ENCODE data around the gene NUMBL. TPM values are rescaled to one million over a fixed set of nuclear protein-coding genes. Genes with fewer than 3 reads are reported as not detected.

NUMBL gene
- total RNA-seq, 4 donors from 2014 or later: 203 to 284 (median 251) TPM

DNA sequence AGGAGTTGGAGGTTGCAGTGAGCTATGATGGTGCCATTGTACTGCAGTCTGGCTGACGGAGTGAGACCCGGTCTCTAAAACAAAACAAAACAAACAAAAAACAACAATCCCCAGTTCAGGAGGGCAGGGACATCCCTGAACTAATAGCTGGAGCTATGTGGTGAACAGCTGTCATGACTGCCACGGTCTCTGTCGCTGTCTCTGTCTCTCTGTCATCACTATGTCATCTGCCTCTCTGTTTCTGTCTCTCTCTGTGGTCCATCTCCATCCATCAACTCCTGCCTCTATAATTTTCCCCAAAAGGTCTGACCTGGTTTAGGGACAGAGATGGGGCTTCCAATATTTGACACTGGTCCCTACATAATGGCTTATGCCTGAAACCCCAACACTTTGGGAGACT is 33.9 kb upstream of the NUMBL start:
- H3K27me3 ChIP-seq: no peaks in the 10 kb centered on the region
- peaks cover 0 to 3% (median 0%) of the 10 kb centered on the region in 4 donors for H3K9me3 ChIP-seq
- peak overlapping the region in 2 of 4 donors; percentile 52 to 77 for H3K27ac ChIP-seq
- peaks cover 3 to 67% (median 32%) of the 10 kb centered on the region in 3 donors for H3K36me3 ChIP-seq
- no peak for DNase-seq (ENCODE audit: low spot score in 2 of 2)
- H3K4me1 ChIP-seq: peaks cover 0 to 64% (median 40%) of the 10 kb centered on the region in 4 donors
- no peak overlapping the region for H3K4me3 ChIP-seq
- TF ChIP-seq EP300 (IDR thresholded peaks at IDR 0.05): no peak
- no peak for TF ChIP-seq POLR2A (IDR thresholded peaks at IDR 0.05)
- TF ChIP-seq, protein P1, sequence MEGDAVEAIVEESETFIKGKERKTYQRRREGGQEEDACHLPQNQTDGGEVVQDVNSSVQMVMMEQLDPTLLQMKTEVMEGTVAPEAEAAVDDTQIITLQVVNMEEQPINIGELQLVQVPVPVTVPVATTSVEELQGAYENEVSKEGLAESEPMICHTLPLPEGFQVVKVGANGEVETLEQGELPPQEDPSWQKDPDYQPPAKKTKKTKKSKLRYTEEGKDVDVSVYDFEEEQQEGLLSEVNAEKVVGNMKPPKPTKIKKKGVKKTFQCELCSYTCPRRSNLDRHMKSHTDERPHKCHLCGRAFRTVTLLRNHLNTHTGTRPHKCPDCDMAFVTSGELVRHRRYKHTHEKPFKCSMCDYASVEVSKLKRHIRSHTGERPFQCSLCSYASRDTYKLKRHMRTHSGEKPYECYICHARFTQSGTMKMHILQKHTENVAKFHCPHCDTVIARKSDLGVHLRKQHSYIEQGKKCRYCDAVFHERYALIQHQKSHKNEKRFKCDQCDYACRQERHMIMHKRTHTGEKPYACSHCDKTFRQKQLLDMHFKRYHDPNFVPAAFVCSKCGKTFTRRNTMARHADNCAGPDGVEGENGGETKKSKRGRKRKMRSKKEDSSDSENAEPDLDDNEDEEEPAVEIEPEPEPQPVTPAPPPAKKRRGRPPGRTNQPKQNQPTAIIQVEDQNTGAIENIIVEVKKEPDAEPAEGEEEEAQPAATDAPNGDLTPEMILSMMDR (IDR thresholded peaks at IDR 0.05): no peak
- 80 to 91% methylated on average over 4 of the region's 4 CpGs for WGBS, 2 donors

DNA sequence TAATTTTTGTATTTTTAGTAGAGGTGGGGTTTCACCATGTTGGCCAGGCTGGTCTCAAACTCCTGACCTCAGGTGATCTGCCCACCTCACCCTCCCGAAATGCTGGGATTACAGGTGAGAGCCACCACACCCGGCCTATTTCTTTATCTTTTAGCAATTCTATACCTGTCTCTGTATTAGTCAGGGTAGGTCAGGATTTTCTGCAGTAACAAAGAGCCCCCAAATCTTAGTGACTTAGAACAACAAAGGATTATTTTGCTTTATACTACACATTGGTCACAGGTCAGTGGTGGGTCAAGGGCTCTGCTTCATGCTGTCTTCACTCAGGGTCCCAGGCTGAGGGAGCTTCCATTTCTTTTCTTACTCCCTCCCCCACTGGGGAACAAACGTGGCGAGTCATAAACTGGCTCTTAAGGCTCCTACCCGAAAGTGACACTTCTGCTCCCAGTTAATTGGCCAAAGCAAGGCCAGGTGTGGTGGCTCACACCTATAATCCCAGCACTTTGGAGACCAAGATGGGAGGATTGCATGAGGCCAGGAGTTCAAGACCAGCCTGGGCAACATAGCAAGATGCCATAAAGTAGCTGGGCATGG is 33.3 kb upstream of the NUMBL start:
- TF ChIP-seq EP300 (IDR thresholded peaks at IDR 0.05) (no peak), POLR2A (IDR thresholded peaks at IDR 0.05) (no peak)
- TF ChIP-seq, protein P1 (IDR thresholded peaks at IDR 0.05): no peak
- peaks cover 3 to 62% (median 27%) of the 10 kb centered on the region in 3 donors for H3K36me3 ChIP-seq
- no peaks in the 10 kb centered on the region for H3K27me3 ChIP-seq
- no peak for DNase-seq (ENCODE audit: low spot score in 2 of 2)
- WGBS, 2 donors: 84 to 93% methylated on average over 5 of the region's 5 CpGs
- peaks cover 0 to 3% (median 0%) of the 10 kb centered on the region in 4 donors for H3K9me3 ChIP-seq
- H3K4me3 ChIP-seq: no peak overlapping the region
- peak overlapping the region in 2 of 4 donors; percentile 1 to 77 for H3K27ac ChIP-seq
- H3K4me1 ChIP-seq: peaks cover 0 to 64% (median 40%) of the 10 kb centered on the region in 4 donors

DNA sequence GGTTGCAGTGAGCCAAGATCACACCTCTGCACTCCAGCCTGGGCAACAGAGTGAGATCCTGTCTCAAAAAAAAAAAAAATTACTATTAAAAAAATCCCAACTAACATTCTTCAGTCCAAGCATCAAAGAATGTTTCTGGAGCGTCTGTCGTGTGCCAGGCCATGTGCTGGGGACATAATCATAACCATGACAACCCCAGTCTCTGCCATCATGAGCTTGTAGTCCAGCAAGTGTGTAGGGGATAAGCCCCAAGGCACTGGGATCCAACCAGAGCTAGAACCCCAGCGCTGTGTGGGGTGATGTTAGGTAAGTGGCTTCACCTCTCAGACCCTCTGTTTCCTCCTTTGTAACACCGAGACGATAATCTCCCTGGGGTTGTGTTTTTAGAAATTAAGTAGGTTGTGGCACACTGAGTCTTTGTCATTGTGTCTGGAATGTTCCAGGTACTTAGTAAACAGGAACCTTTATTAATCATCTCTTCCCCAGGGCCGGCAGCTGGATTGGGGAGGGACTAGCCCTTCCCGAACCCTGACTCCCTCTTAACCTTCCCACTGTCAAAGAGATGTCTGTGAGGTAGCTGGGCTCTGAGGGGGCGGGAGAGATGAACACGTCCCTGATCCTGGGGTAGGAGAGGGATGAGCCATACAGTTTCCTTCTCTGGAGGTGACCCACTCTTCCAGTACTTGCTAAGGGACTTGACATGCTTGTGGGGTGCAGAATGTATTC is 31.6 kb upstream of the NUMBL start:
- 45 to 58% methylated on average over 9 of the region's 9 CpGs for WGBS, 2 donors

DNA sequence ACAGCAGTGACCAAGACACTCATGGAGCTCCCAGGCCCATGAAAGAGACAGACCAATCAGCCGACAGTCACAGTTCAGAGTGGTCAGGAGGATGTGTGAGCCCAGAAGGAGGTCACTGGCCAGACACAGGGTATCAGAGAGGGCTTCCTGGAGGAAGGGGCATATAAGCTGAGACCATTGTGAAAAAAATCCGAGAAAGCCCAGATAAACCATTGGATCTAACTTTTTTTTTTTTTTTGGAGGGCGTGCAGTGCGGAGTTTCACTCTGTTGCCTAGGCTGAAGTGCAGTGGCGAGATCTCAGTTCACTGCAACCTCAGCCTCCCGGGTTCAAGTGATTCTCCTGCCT is 30.7 kb upstream of the NUMBL start:
- peaks cover 3 to 35% (median 5%) of the 10 kb centered on the region in 3 donors for H3K36me3 ChIP-seq
- WGBS, 2 donors: 76 to 89% methylated on average over 6 of the region's 6 CpGs
- H3K4me1 ChIP-seq: peaks cover 0 to 66% (median 40%) of the 10 kb centered on the region in 4 donors
- TF ChIP-seq POLR2A (IDR thresholded peaks at IDR 0.05): no peak
- TF ChIP-seq, protein P1 (IDR thresholded peaks at IDR 0.05): no peak
- TF ChIP-seq EP300 (IDR thresholded peaks at IDR 0.05): no peak
- H3K4me3 ChIP-seq: peak overlapping the region; percentile 63 to 81 (median 74)
- no peaks in the 10 kb centered on the region for H3K9me3 ChIP-seq
- no peak for DNase-seq (ENCODE audit: low spot score in 2 of 2)
- no peaks in the 10 kb centered on the region for H3K27me3 ChIP-seq
- H3K27ac ChIP-seq: peak overlapping the region; percentile 92 to 99 (median 94)

More for the DNA sequence above, 31.6 kb upstream of the NUMBL start:
- no peaks in the 10 kb centered on the region for H3K27me3 ChIP-seq
- no peak for DNase-seq (ENCODE audit: low spot score in 2 of 2)
- peaks cover 3 to 45% (median 13%) of the 10 kb centered on the region in 3 donors for H3K36me3 ChIP-seq
- no peaks in the 10 kb centered on the region for H3K9me3 ChIP-seq
- peak overlapping the region; percentile 92 to 99 (median 94) for H3K27ac ChIP-seq
- peak overlapping the region in 2 of 4 donors; percentile 75 to 81 for H3K4me3 ChIP-seq
- TF ChIP-seq, protein P1 (IDR thresholded peaks at IDR 0.05): no peak
- TF ChIP-seq EP300 (IDR thresholded peaks at IDR 0.05) (no peak), POLR2A (IDR thresholded peaks at IDR 0.05) (no peak)
- H3K4me1 ChIP-seq: peaks cover 0 to 64% (median 40%) of the 10 kb centered on the region in 4 donors

DNA sequence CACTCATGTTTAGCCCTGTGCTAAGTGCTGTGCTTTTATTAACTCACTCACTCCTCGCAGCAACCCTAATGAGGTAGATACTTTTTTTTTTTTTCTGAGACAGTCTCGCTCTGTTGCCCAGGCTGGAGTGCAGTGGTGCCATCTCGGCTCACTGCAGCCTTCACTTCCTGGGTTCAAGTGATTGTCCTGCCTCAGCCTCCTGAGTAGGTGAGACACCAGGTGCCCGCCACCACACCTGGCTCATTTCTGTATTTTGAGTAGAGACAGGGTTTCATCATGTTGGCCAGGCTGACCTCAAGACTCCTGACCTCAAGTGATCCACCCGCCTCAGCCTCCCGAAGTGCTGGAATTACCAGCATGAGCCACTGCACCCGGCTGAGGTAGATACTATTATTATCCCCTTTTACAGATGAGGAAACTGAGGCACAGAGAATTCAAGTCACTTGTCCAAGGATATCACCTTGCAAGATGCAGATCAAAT is 29.0 kb upstream of the NUMBL start:
- DNase-seq (ENCODE audit: low spot score in 2 of 2): no peak
- WGBS, 2 donors: 37 to 39% methylated on average over 7 of the region's 7 CpGs
- Histone ChIP-seq H3K4me3 (peak overlapping the region; percentile 63 to 81 (median 74)), H3K9me3 (no peaks in the 10 kb centered on the region), H3K36me3 (peaks cover 0 to 19% (median 3%) of the 10 kb centered on the region in 3 donors), H3K4me1 (peaks cover 0 to 65% (median 35%) of the 10 kb centered on the region in 4 donors), H3K27ac (peak overlapping the region; percentile 92 to 99 (median 94)), H3K27me3 (no peaks in the 10 kb centered on the region)
- TF ChIP-seq EP300 (IDR thresholded peaks at IDR 0.05) (no peak), POLR2A (IDR thresholded peaks at IDR 0.05) (no peak)
- TF ChIP-seq, protein P1 (IDR thresholded peaks at IDR 0.05): no peak
